ENCODE results near the gene TBC1D22A.

Gene TBC1D22A

DNA sequence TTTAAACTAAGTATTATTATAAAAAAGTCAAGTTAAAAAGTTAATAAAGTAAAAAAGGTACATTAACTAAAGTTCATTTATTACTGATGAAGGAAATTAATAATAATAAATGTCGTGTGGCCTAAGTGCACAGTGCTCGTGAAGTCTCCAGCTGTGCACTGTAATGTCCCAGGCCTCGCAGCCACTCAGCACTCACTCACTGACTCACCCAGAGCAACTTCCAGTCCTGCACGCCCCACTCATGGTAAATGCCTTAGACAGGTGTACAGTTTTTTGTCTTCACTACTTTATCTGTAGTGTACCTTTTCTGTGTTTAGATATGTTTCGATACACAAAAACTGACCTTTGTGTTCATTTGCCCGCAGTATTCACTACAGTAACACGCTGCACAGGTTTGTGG lies 175.5 kb downstream of the TBC1D22A start:
- no peak for DNase-seq

DNA sequence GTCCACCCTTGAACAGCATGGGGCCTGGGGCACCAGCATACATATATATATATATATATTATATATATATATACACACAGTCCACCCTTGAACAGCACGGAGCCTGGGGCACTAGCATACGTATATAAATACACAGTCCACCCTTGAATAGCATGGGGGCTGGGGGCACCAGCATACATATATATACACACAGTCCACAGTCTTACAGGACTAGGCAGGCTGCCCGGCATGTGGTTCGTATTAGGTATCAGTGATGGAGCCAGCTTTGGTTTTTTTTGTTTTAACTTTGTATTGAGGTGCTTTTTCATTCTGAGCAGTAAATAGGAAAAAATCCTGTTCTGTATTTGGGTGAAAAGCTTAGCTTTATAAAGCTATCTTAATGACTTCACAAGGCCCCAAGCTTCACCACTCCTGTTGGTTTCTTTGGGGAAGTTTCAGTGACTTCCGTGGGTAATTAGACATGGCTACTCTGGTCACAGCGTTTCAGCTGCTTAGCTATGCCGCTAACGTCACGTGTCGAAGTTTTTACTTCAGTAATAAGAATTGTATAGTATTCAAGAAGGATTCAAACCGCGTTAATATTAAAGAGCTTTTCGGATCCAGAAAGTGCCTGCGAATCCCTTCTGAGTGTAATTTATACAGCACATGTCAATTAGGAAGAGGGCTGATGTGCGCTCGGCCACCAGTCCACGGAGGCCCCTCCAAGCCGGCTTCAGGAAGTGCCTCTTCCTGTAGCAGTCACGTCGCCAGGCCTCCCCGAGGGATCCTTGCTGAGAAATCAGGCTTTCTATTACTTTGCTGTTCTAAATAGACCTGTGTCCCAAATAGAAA lies 179.7 kb downstream of the TBC1D22A start:
- no peak for DNase-seq

DNA sequence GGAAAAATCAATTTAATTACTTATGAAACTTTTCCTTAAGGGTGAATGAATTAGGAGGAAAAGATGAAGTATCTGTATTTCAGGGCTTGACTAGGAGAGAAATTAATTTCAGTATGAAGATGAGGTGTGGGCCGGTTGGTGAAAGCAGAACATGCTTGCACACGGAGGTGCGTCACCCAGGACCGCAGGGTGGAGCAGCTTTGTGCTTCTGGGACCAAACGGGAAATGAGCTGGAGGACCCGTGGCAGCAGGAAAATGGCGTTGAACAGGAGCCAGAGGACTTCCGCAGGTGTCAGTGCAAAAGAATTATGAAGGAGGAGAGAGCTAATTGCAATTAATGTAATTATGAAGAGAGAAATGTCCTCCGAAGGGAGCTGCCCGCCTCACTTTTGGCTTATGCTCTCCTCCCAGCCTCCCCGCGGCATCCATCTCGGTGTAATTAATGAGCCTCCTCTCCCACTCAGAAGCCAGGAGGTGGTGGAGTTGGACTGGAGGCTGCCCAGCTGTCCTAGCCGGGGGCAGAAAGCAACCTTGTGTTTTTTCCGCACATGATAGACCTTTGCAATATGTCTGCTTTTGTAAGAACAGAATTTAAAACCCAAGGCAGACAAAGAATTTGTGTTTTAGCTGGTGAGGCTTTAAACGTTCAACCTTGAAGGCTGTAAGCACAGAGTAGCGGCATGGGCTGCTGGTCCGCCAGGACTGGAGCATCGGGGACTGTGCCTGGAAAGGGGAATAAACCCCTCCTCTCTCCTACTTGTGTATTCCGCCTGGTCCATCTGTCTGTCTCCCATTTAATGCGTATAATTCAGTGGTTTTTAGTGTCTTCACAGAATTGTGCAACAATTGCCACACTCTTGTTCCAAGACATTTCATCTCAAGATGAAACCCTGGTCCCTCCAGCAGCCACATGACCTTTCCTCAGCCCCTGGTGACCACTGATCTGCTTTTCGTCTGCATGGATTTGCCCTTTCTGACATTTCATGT lies 180.6 kb downstream of the TBC1D22A start:
- no peak for DNase-seq

DNA sequence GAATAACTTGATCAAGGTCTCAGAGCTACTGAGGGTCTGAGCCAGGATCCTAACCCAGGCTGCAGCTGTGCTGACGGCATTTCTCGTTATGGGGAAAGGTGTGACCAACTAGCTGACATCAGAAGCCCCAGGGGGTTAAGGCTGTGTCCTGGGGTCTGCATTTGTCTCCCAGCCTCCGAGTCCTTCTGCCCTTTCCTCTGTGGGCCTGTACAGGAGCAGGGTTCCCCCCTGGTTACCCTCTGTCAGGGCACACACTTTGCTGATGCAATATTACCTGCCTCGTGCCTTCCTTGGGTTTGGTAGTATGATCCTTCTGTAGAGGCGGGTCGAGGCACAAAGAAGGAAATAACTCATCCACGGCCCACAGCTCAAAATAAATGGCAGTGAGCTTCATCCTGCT lies 183.0 kb downstream of the TBC1D22A start:
- no peak for DNase-seq

DNA sequence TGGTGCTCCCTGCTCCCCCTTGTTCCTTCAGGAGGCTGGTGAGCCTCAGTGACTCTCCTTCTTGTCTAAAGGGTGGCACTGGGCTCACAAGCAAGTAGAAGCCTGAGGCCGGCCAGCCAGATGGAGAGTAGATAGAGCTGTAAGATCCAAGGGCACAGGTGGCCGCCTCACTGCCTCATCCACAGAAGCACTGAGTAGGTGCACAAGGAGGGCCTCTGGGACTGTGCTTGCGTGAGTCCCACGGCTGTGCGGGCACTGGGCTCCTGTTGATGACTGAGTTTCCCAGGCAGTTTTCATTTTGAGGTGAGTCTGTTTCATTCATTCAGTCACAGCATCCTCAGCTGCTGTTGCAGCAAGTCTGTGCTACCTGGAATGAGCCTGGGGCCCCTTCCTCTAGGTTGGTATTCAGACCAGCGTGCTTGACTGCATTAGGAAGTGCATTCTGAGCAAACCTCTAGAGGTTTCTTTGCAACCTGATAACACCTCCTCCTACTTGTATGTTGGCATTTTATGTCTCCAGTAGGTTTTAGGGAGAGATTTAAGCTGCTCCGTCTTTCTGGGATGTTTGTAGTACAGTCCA lies 184.0 kb downstream of the TBC1D22A start:
- DNase-seq = no peak

DNA sequence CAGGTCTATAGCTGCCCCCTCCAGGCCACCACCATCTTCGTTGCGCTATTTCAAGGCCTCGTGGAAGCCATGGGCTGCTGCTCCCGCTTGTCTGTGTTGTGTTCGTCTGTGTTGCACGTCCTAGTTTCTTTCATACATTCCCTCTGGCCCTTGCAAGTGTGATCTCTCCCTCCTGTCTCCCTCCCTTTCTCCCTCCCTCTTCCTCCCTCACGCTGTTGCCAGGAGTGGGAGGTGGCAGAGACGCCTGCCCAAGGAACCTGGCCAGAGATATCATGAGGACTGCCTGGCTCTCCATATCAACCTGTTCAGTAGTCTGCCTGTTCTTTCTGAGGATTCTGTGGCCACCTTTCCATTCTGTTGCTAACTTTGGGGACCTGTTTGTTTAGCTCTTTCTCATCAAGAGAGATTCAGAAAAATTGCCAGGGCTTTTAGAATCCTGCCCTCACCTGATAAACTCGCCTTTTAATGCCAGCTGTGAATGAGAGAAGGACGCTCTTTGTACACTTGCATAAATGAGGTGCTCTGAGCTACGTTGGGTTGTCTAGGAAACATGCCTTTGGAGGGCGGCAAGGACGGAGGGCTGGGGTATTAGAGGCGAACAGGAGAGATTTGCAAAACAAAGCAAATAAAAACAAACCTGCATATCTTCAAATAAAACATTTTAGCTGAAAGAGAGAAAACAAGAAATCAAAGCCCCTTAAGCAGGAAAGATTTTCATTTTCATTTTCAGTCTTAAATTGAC lies 185.2 kb downstream of the TBC1D22A start:
- DNase-seq = no peak

DNA sequence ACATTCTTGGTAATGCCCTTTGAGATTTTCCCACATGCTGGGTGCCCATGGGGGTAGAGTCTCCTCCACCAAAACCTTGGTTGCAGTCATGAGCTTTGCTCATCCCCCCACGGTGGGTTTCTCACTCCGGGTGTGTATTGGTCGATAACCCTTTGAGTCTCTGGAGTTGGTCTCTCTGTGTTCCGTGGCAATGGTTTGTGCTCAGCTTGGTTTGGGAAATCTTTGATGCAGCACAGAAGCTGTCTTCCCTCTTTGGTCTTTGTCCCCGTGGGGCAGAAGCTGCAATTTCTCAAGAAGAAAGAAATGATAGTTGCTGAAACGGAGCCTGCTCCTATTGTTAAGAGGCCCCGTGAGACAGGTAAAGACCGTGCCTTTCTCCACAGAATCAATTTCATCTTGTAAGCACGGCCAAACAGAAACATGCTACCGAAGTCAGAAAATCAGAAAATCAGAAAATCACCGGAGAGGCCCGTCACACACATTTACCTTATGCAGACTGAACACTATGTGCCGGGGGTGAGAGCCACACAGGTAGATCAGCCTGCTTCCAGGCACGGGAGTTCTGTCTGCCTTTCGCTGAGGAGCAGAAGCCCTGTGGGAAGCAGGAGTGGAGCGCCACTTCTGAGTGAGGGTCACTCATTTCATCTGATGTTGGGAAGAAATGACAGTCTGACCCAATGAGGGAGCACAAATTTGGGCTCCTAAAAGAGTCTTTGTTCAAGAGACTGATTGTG lies 186.1 kb downstream of the TBC1D22A start:
- DNase-seq = no peak

DNA sequence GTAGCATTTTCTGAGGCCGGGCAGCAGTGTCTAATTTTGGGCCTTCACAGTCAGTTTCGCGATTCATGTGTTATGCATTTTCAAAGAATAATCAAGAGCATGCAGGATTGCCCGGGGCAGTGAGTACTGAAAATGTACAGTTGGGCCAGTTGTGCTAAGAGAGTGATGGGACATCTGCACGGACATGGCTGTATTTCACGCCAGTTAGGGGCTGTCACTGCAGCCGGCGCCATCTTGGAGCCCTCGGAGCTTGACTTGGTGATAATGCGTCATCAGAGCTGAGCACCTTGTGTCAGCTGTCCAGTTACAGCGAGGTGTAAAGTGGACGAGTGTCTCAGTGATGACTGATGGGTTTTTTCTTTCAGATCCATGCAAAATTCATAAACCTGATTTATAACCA lies 188.9 kb downstream of the TBC1D22A start:
- DNase-seq = no peak

DNA sequence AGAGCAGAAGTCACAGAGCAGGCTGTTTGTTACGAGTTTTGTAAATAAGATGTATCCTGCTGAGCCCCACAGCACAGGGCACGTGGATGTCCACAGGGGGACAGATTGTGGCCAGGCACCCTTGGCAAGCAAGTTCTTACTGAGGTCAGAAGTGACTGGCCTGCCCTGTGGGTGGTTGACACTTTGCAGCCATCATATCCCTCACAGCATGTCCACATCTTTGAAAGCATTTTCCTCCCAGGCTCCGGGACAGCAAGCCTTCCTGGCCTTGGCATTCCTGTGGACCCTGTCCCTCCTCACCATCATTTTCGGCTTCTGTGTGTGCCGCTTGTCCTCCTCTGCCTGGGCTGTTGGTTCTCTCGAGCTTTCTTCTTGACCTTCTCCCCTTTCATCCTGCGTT lies 189.5 kb downstream of the TBC1D22A start:
- no peak for DNase-seq

DNA sequence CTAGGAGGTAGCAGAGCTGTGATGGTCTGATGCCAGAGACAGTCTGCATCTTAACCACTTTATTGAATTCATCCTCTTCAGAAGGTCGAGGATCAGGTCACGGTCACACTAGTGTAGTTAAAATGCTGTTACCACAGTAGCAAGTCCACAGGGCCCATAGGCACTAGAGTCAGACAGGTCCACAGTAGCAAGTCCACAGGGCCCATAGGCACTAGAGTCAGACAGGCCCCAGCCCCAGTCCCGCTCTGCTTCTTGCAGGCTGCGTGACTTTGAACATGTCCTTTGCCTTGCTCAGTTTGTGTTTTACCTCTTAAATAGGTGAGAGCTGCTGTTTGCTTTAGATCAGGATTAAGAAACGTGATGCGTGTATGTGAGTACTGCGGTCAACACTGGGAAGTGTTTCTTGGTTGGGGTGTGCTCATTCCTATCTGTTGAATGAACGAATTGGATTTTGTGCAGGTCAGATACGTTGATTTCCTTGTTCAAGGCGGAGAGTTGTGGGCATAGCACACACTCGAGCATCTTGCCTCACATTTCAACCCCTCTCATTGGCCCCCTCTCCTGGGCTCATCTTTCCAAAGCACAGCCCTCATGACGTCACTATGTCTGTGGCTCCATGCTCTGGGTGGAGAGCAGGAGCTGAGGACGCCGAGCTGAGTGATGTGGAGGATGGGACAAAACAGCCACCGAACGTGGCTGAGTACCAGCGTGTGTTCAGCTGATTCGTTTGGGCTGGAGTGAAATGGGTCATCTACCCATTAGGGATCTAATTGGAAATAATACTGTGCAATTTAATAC lies 191.7 kb downstream of the TBC1D22A start:
- DNase-seq = no peak

DNA sequence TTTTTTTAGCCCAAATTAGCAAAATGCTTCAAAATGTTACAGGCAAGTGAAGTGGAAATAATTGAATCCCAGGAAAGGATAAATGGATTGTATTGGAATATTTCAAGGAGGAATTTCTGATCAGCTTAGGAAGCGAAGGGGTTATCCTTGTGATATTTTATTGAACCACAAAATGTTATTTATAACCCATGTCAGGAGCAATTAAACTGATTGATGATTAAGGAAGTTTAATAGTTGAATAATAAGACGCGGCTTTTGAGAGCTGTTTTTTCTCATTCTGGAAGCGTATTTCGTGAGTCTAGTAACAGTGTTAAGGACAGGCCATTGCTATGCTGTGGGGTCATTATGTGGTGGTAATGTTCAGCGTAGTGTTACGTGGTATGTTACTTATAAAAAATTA lies 192.3 kb downstream of the TBC1D22A start:
- no peak for DNase-seq

DNA sequence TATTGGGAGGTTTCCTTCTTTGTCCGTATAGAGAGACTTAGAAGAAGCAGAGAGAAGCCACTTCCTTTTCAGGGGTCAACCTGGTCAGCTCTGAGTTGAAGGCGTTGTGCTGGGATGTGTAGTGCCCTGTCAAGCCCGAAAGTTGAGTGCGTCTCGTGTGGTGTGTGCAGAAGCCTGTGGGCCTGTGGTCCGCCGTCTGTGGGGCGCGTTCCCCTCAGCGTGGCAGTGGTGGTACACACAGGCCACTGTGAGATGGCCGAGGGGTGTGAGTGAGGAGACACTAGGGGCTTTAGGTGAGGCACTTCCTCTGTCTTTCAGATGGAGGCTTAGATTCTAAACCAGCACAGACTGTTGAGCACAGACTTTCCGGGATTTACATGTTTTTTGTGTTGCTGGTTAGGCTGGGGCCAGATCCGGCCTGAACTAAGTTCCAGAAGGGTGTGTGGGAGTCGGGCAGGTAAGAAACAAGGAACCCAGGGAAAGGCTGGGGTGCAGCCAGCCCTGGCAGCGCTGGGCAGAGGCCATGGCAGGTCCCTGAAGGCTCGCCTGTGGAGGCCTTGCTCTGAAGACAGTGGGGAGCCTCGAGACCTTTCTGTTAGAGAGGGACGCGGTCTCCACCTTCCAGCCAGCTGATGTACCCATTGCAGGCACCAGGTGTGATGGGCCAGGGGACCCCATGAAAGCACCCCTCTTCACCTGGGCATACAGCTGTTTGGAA lies 194.2 kb downstream of the TBC1D22A start:
- no peak for DNase-seq

DNA sequence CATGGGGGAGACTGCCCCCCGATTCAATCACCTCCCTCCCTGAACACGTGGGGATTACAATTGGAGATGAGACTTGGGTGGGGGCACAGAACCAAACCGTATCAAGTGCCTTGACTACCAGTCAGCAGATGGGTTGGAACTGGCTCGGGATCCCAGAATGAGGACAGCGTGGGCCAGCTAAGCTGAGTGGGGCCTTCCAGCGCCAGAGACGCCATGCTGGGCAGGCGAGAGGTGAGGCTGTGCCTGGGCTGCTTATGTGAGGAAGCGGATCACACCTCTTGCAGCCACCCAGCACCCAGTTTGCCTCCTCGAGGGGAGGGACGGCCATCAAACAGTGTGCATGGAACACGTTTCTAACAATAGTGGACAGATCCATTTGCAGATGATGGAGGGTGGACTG lies 195.1 kb downstream of the TBC1D22A start:
- DNase-seq = no peak

DNA sequence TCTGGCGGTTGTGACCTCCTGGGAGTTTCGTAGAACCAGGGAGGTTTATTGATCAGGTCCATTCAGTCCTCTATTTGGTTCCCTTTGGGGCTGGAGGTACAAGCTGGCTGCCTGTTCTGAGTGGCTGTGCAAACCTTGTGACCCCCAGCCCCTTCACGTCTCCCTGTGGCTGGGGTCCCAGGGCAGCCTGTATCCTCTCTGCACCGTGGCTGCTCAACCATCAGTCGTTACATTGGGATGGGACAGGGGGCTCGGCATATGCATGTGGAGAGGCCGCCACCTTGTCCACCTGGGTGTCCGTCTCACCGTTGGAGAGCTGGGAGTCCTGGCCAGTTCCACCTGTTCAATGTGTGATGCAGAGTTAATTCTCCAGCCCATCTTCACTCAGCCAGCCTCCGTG lies 195.7 kb downstream of the TBC1D22A start:
- no peak for DNase-seq

DNA sequence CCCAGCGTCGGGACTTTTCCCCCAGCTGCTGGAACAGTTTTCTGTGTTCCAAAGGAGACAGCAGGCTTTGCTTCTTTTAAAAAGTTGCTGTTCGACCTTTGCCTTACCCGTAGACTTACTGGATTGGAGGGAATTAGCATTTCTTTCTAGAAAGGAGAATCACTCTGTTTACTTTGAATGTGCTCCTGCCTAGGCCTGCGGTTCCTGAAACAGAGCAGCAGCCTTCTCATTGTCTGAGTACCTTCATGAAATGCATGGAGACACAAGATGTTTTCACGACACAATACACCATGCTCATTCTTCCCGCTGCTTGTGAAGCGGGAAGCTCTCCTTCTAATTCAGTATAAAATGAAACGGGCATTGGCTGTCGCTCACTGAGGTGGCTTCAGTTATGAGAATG lies 196.2 kb downstream of the TBC1D22A start:
- DNase-seq = no peak

DNA sequence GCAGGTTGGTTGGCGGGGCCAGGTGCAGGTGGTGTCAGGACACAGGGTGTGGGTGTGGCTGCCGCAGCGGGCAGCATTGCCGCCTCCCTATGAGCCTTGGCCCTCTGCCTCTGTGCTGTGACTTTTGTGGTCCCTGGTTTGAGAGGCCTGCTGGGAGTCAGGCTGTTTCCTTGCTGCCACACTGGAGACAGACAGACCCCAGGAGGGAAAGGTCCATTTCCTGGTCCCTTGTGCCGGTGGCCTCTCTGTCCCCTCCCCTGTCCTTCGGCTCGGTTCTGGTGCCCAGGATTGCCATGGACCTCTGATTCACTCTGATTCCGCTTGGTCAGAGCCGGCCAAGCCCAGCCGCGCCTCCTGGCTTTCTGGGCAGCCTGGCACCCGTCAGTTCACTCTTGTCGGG lies 196.9 kb downstream of the TBC1D22A start:
- DNase-seq = no peak

DNA sequence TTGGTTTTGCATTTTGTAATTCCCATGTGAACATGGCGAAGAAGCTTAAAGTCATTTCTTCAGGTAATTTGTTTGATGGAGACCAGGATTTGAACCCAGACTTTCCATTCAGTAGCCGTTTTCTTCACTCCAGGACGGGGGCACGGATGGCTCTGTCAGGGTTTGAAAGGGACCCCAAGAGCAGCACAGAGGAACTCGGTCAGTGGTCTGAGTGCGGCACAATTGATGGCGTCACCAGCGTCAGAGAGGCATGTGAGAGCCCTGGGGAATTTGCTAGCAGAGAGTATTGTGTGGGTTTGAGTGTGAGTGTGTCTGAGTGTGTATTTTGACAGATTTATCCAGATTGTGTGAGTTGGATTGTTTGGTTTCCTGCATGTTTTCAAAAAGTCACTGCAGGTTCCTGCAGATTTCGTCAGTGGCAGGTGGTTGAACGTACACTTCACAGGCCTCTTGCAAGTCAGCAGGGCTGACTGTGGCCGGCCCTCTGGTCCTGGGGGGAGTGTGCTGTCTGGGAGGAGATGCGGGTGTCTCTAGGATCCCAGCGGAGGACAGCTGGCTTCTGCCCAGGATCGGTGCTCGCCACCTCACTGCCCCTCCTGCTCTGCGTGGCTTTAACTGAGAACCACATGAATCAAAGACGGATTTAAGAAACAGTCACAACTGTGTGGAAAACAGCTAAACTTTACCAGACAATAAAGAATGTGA lies 199.3 kb downstream of the TBC1D22A start:
- no peak for DNase-seq

DNA sequence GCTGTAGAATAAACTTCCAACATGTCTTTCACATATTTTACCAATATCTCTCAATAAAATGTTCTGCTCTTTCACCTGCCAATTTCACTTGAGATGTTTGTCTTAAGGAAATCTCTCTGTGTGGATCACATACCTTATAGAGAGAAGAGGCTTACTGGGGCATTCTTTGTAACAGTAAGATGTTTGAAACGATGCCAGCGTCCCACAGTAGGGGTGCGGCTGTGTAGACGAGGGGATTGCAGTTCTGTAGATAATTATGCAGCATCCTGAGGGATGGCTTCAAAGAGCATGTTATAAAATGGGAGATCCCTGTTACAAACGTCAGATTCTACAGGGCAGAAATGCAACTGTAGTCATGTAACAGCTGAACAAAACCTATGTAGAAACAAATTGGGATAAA lies 200.0 kb downstream of the TBC1D22A start:
- DNase-seq = no peak

DNA sequence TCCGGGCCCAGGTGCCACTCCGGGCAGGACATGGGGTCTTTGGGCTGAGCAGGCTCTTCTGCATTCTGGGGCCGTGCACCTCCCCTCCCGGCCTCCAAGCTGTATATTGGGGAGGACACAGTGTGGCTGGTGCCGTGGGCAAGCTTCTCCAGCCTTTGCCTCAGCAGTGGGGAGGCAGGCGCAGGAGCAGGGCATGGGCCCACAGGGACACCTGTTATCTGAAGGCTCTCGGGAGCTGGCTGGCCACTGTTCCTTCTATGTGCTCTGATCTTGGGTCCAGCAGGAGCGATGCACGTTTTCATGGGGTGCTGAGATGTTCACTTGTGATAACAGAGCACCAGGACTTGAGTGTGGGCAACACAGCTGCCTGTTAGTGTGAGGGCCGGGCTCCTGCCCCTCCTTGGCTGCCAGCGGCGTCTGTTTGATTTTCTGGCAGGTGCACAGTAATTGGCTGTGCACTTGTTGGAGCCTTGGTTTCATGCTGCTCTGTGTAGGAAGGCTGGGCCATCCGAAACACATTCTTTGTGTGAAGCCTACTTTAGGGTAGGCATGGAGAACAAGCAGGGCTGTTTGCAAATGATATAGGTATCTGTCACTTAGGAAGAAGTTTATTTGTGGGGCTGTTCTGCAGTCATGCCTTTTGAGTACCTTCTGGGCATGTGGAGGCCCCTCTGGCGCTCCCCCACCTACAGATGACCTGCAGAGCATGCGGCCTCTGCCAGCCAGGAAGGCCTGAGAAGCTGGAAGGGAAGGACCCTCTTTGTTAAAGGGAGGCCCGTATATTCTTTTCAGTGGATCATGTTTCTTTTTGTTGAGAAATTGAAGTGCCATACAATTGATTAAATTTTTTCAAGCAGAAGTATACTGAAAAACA lies 201.5 kb downstream of the TBC1D22A start:
- no peak for DNase-seq
